Prostate gland (tissue), 2 donors: ENCODE results near the gene DHX15.

ENCODE experiments used
- POLR2A ChIP-seq: fragments of 450-650 bp; IDR thresholded peaks from one replicate; pipeline ENCODE4 v1.6.1; 2016; ENCODE audit warnings: antibody characterized with exemption, mild to moderate bottlenecking
- TF ChIP-seq, protein P1 (sequence below), 4 experiments: fragments of 200-600 bp in 2 of 4; fragments of 450-650 bp in 2 of 4; sonication (generic) in 2 of 4; IDR thresholded peaks; 1 replicate in 3 of 4; 2 replicates in 1 of 4; pipeline ENCODE4 v1.5.1; 2016 to 2019; ENCODE audit warnings: antibody characterized with exemption in 4 of 4, mild to moderate bottlenecking in 2 of 4, moderate library complexity in 2 of 4

DNA sequence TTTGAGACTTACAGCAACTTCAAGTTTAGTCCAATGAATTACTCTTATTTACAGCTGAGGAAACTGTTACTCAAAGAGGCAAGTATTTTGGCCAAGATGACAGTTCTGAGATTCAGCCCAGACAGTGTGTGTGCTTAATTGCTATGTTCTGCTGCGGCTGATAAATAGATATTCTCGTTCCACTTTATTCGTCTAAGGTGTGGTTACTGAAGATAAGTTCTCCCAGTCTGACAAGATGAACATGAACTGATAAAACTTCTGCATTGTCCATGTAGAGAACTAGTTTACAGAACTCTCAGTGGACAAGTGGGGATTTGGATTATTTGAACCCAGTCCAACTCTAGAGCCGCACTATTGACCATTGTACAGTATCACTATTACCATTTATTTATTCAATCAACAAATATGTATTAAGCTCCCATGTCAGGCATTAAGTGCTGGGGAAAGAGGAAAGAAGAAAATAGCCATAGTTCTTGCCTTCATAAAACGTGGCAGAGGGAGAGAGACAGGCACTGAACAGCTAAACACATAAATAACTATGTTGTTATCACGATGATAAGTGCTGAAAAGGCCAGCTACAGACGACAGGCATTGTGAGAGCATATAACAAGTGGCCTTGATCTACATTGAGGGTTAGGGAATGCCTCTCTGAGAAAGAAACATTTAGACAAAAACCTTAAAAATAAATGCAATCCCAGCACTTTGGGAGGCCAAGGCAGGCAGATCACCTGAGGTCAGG is 4.0 kb upstream of the DHX15 start:
- TF ChIP-seq POLR2A: no peak
- TF ChIP-seq, protein P1, sequence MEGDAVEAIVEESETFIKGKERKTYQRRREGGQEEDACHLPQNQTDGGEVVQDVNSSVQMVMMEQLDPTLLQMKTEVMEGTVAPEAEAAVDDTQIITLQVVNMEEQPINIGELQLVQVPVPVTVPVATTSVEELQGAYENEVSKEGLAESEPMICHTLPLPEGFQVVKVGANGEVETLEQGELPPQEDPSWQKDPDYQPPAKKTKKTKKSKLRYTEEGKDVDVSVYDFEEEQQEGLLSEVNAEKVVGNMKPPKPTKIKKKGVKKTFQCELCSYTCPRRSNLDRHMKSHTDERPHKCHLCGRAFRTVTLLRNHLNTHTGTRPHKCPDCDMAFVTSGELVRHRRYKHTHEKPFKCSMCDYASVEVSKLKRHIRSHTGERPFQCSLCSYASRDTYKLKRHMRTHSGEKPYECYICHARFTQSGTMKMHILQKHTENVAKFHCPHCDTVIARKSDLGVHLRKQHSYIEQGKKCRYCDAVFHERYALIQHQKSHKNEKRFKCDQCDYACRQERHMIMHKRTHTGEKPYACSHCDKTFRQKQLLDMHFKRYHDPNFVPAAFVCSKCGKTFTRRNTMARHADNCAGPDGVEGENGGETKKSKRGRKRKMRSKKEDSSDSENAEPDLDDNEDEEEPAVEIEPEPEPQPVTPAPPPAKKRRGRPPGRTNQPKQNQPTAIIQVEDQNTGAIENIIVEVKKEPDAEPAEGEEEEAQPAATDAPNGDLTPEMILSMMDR (IDR thresholded peaks at IDR 0.05): no peak
